SK-N-SH treated with all-trans-retinoic acid at 6 μM for 48 hours (cell line): ENCODE data around the gene CCDC24.

Experiments
- ATAC-seq: fragments of 200-7000 bp; cut with Tn5 transposase; 3 replicates; pipeline ENCODE4 v1.9.1; 2020; ENCODE audit warnings: mild to moderate bottlenecking, moderate library complexity
- ARNTL ChIP-seq: fragments of 450-650 bp; formaldehyde crosslinking; IDR thresholded peaks from 2 replicates; pipeline ENCODE4 v1.5.0; 2020; ENCODE audit warnings: low read depth, mild to moderate bottlenecking, moderate library complexity, borderline replicate concordance
- BACH2 ChIP-seq: fragments of 250-450 bp; sonication (Bioruptor Pico); IDR thresholded peaks from 2 replicates; pipeline ENCODE4 v1.9.0; 2021; ENCODE audit warnings: mild to moderate bottlenecking, borderline replicate concordance
- CREB5 ChIP-seq: fragments of 250-450 bp; sonication (Bioruptor Pico); IDR thresholded peaks from 2 replicates; pipeline ENCODE4 v1.5.1; 2020; ENCODE audit warnings: low read depth, mild to moderate bottlenecking, moderate library complexity
- CSRNP3 ChIP-seq: fragments of 250-450 bp; sonication (Bioruptor Pico); IDR thresholded peaks from 2 replicates; pipeline ENCODE4 v1.5.1; 2021; ENCODE audit warnings: mild to moderate bottlenecking, moderate library complexity
- ESRRG ChIP-seq: fragments of 250-450 bp; sonication (Bioruptor Pico); IDR thresholded peaks from 2 replicates; pipeline ENCODE4 v1.6.1; 2021; ENCODE audit warnings: mild to moderate bottlenecking
- GLIS3 ChIP-seq: fragments of 250-450 bp; sonication (Bioruptor Pico); IDR thresholded peaks from 2 replicates; pipeline ENCODE4 v1.5.0; 2020; ENCODE audit warnings: mild to moderate bottlenecking, moderate library complexity
- ISL1 ChIP-seq: fragments of 250-450 bp; sonication (Bioruptor Pico); IDR thresholded peaks from 2 replicates; pipeline ENCODE4 v2.1.2; 2022; ENCODE audit warnings: mild to moderate bottlenecking, moderate library complexity
- OSR1 ChIP-seq: fragments of 250-450 bp; sonication (Bioruptor Pico); IDR thresholded peaks from 2 replicates; pipeline ENCODE4 v1.8.0; 2022; ENCODE audit warnings: moderate library complexity, mild to moderate bottlenecking, inconsistent platforms
- PATZ1 ChIP-seq: fragments of 250-450 bp; sonication (Bioruptor Pico); IDR thresholded peaks from 2 replicates; pipeline ENCODE4 v1.8.0; 2020; ENCODE audit warnings: mild to moderate bottlenecking, moderate library complexity, borderline replicate concordance
- POU6F1 ChIP-seq: fragments of 250-450 bp; sonication (Bioruptor Pico); IDR thresholded peaks from 2 replicates; pipeline ENCODE4 v1.8.0; 2021; ENCODE audit warnings: low read depth, mild to moderate bottlenecking, moderate library complexity, borderline replicate concordance
- PPARA ChIP-seq: fragments of 250-450 bp; sonication (Bioruptor Pico); IDR thresholded peaks from 2 replicates; pipeline ENCODE4 v1.5.0; 2020; ENCODE audit warnings: mild to moderate bottlenecking, borderline replicate concordance
- RARB ChIP-seq: fragments of 250-450 bp; sonication (Bioruptor Pico); IDR thresholded peaks from 2 replicates; pipeline ENCODE4 v1.8.0; 2021; ENCODE audit warnings: mild to moderate bottlenecking, moderate library complexity
- SNAI2 ChIP-seq: fragments of 250-450 bp; sonication (Bioruptor Pico); IDR thresholded peaks from 2 replicates; pipeline ENCODE4 v1.5.0; 2020; ENCODE audit warnings: mild to moderate bottlenecking, moderate library complexity
- TCF4 ChIP-seq: fragments of 250-450 bp; sonication (Bioruptor Pico); IDR thresholded peaks from 2 replicates; pipeline ENCODE4 v1.8.0; 2021; ENCODE audit warnings: mild to moderate bottlenecking, moderate library complexity, borderline replicate concordance
- TOX ChIP-seq: fragments of 250-450 bp; sonication (Bioruptor Pico); IDR thresholded peaks from 2 replicates; pipeline ENCODE4 v1.8.0; 2021; ENCODE audit warnings: mild to moderate bottlenecking, moderate library complexity, borderline replicate concordance
- TSHZ2 ChIP-seq: fragments of 250-450 bp; sonication (Bioruptor Pico); IDR thresholded peaks from 2 replicates; pipeline ENCODE4 v1.5.0; 2020; ENCODE audit warnings: mild to moderate bottlenecking, moderate library complexity
- ZFP30 ChIP-seq: fragments of 450-650 bp; formaldehyde crosslinking; IDR thresholded peaks from 2 replicates; pipeline ENCODE4 v1.5.0; 2022; ENCODE audit warnings: mild to moderate bottlenecking, moderate library complexity
- ZNF70 ChIP-seq: fragments of 450-650 bp; formaldehyde crosslinking; IDR thresholded peaks from 2 replicates; pipeline ENCODE4 v1.5.0; 2020; ENCODE audit warnings: mild to moderate bottlenecking, moderate library complexity
- ZNF8 ChIP-seq: fragments of 450-650 bp; formaldehyde crosslinking; IDR thresholded peaks from 2 replicates; pipeline ENCODE4 v1.5.0; 2020; ENCODE audit warnings: mild to moderate bottlenecking, moderate library complexity

The CCDC24 gene

GRCh38 chr1:44040418-44040817, 49.0 kb downstream of the CCDC24 start (continued):
- TF ChIP-seq POU6F1 (no peak), ARNTL (CRISPR knock-in tag) (no peak), GLIS3 (no peak), PATZ1 (CRISPR knock-in tag) (no peak), BACH2 (no peak), CSRNP3 (CRISPR knock-in tag) (no peak), SNAI2 (CRISPR knock-in tag) (no peak), TOX (CRISPR knock-in tag) (no peak)

GRCh38 chr1:44040846-44041245, 49.4 kb downstream of the CCDC24 start:
- ATAC-seq, result no peak
- TF ChIP-seq TOX (CRISPR knock-in tag) (no peak), OSR1 (CRISPR knock-in tag) (no peak), ESRRG (CRISPR knock-in tag) (no peak), ZNF8 (CRISPR knock-in tag) (no peak), PPARA (CRISPR knock-in tag) (no peak), ZFP30 (CRISPR knock-in tag) (no peak), TCF4 (CRISPR knock-in tag) (no peak), SNAI2 (CRISPR knock-in tag) (no peak), GLIS3 (no peak), TSHZ2 (CRISPR knock-in tag) (no peak), PATZ1 (CRISPR knock-in tag) (no peak), POU6F1 (no peak)

GRCh38 chr1:44043176-44044070, 52.0 kb downstream of the CCDC24 start:
- no peak for ATAC-seq
- TF ChIP-seq ARNTL (CRISPR knock-in tag) (no peak), CSRNP3 (CRISPR knock-in tag) (no peak), CREB5 (CRISPR knock-in tag) (no peak), GLIS3 (no peak), OSR1 (CRISPR knock-in tag) (no peak), RARB (CRISPR knock-in tag) (no peak), ISL1 (CRISPR knock-in tag) (no peak), ZNF8 (CRISPR knock-in tag) (no peak), ZNF70 (CRISPR knock-in tag) (no peak)
